Activated CD4-positive, alpha-beta T cell treated with anti-CD3 and anti-CD28 coated beads, Interleukin-2, amount 10 ng/mL, durations not matched to agents 24 days and 14 days (primary cell): ENCODE results near the gene DOCK1. TPM values are rescaled to one million over a fixed set of nuclear protein-coding genes. Genes with fewer than 3 reads are reported as not detected.

Source experiments
- DNase-seq: peaks from one replicate; pipeline ENCODE4 v3.0.0; 2022
- H3K27ac Mint-ChIP-seq: one replicate; pipeline ENCODE4 v1.8.0; 2022; ENCODE audit warnings: mild to moderate bottlenecking, mixed read lengths
- H3K27me3 Mint-ChIP-seq: one replicate; pipeline ENCODE4 v1.8.0; 2022; ENCODE audit warnings: mixed read lengths
- H3K36me3 Mint-ChIP-seq: one replicate; pipeline ENCODE4 v1.8.0; 2022; ENCODE audit warnings: low read depth, mild to moderate bottlenecking, mixed read lengths
- H3K4me1 Mint-ChIP-seq: one replicate; pipeline ENCODE4 v1.8.0; 2021; ENCODE audit warnings: mixed read lengths
- H3K4me3 Mint-ChIP-seq: one replicate; pipeline ENCODE4 v1.8.0; 2022; ENCODE audit warnings: mild to moderate bottlenecking, moderate library complexity, mixed read lengths
- H3K9me3 Mint-ChIP-seq: one replicate; pipeline ENCODE4 v1.8.0; 2021; ENCODE audit warnings: mixed read lengths
- intact Hi-C: fragments of 100-400 bp; cut with micrococcal nuclease; formaldehyde crosslinking; loops from one replicate; pipeline ENCODE4 v1.15.1; 2023
- total RNA-seq: library from RNA; stranded (reverse); gene quantifications from 2 replicates; pipeline ENCODE4 v1.2.3, GENCODE V29; 2022

DOCK1 gene
- total RNA-seq, 1 donor from 2014 or later = 1.5 TPM

GRCh38 chr10:126940670-126941310 lies 35.6 kb downstream of the DOCK1 start:
- Mint-ChIP-seq H3K36me3 (no peaks in the 10 kb centered on the region), H3K4me1 (no peaks in the 10 kb centered on the region), H3K4me3 (no peak overlapping the region), H3K9me3 (peaks cover 19% of the 10 kb centered on the region), H3K27ac (no peak overlapping the region), H3K27me3 (no peaks in the 10 kb centered on the region)
- intact Hi-C loops = no loop called here
- no peak for DNase-seq

- DNase-seq = no peak
- Mint-ChIP-seq H3K27me3 (no peaks in the 10 kb centered on the region), H3K9me3 (peaks cover 19% of the 10 kb centered on the region), H3K4me1 (no peaks in the 10 kb centered on the region), H3K4me3 (no peak overlapping the region), H3K36me3 (no peaks in the 10 kb centered on the region), H3K27ac (no peak overlapping the region)
- intact Hi-C loops = no loop called here
These were observed 39.0 kb downstream of the DOCK1 start for GRCh38 chr10:126944191-126944590.

- Mint-ChIP-seq H3K27ac (no peak overlapping the region), H3K4me3 (no peak overlapping the region), H3K9me3 (peaks cover 19% of the 10 kb centered on the region), H3K36me3 (no peaks in the 10 kb centered on the region), H3K4me1 (no peaks in the 10 kb centered on the region), H3K27me3 (no peaks in the 10 kb centered on the region)
- DNase-seq = no peak
- intact Hi-C loops = no loop called here
These were observed 40.3 kb downstream of the DOCK1 start for GRCh38 chr10:126945351-126946030.

- Mint-ChIP-seq H3K9me3 (peaks cover 19% of the 10 kb centered on the region), H3K4me3 (no peak overlapping the region), H3K4me1 (no peaks in the 10 kb centered on the region), H3K27me3 (no peaks in the 10 kb centered on the region), H3K36me3 (no peaks in the 10 kb centered on the region), H3K27ac (no peak overlapping the region)
- intact Hi-C loops = no loop called here
- DNase-seq = no peak
These were observed 41.5 kb downstream of the DOCK1 start for GRCh38 chr10:126946746-126947145.

GRCh38 chr10:126948355-126949160 lies 43.3 kb downstream of the DOCK1 start:
- Mint-ChIP-seq H3K27me3 (no peaks in the 10 kb centered on the region), H3K9me3 (peaks cover 14% of the 10 kb centered on the region), H3K4me3 (no peak overlapping the region), H3K36me3 (no peaks in the 10 kb centered on the region), H3K27ac (no peak overlapping the region), H3K4me1 (no peaks in the 10 kb centered on the region)
- DNase-seq = no peak
- intact Hi-C loops = no loop called here

- Mint-ChIP-seq H3K9me3 (peaks cover 8% of the 10 kb centered on the region), H3K36me3 (no peaks in the 10 kb centered on the region), H3K4me3 (no peak overlapping the region), H3K4me1 (no peaks in the 10 kb centered on the region), H3K27me3 (no peaks in the 10 kb centered on the region), H3K27ac (no peak overlapping the region)
- intact Hi-C loops = no loop called here
- no peak for DNase-seq
These were observed 43.9 kb downstream of the DOCK1 start for GRCh38 chr10:126949161-126949503.

- no peak for DNase-seq
- Mint-ChIP-seq H3K9me3 (no peaks in the 10 kb centered on the region), H3K4me1 (no peaks in the 10 kb centered on the region), H3K27me3 (no peaks in the 10 kb centered on the region), H3K27ac (no peak overlapping the region), H3K36me3 (no peaks in the 10 kb centered on the region), H3K4me3 (no peak overlapping the region)
- intact Hi-C loops = no loop called here
These were observed 45.3 kb downstream of the DOCK1 start for GRCh38 chr10:126950401-126951105.

GRCh38 chr10:126953886-126954285 lies 48.7 kb downstream of the DOCK1 start:
- H3K36me3 Mint-ChIP-seq = no peaks in the 10 kb centered on the region
- H3K27ac Mint-ChIP-seq = no peak overlapping the region
- no peak for DNase-seq
- no peaks in the 10 kb centered on the region for H3K9me3 Mint-ChIP-seq
- intact Hi-C loops = no loop called here
- H3K4me3 Mint-ChIP-seq = no peak overlapping the region
- no peaks in the 10 kb centered on the region for H3K27me3 Mint-ChIP-seq
- no peaks in the 10 kb centered on the region for H3K4me1 Mint-ChIP-seq

GRCh38 chr10:126955396-126955795 lies 50.2 kb downstream of the DOCK1 start:
- H3K27ac Mint-ChIP-seq = no peak overlapping the region
- H3K4me1 Mint-ChIP-seq = no peaks in the 10 kb centered on the region
- no peaks in the 10 kb centered on the region for H3K9me3 Mint-ChIP-seq
- no peaks in the 10 kb centered on the region for H3K36me3 Mint-ChIP-seq
- DNase-seq = no peak
- intact Hi-C loops = no loop called here
- H3K4me3 Mint-ChIP-seq = no peak overlapping the region
- no peaks in the 10 kb centered on the region for H3K27me3 Mint-ChIP-seq

GRCh38 chr10:126955934-126956711 lies 50.9 kb downstream of the DOCK1 start:
- Mint-ChIP-seq H3K27ac (no peak overlapping the region), H3K36me3 (no peaks in the 10 kb centered on the region), H3K9me3 (no peaks in the 10 kb centered on the region), H3K4me1 (no peaks in the 10 kb centered on the region), H3K4me3 (no peak overlapping the region), H3K27me3 (no peaks in the 10 kb centered on the region)
- intact Hi-C loops = no loop called here
- DNase-seq = no peak

GRCh38 chr10:126956712-126957108 lies 51.5 kb downstream of the DOCK1 start:
- intact Hi-C loops = no loop called here
- no peaks in the 10 kb centered on the region for H3K27me3 Mint-ChIP-seq
- no peak overlapping the region for H3K27ac Mint-ChIP-seq
- H3K4me3 Mint-ChIP-seq = no peak overlapping the region
- H3K9me3 Mint-ChIP-seq = no peaks in the 10 kb centered on the region
- no peak for DNase-seq
- no peaks in the 10 kb centered on the region for H3K4me1 Mint-ChIP-seq
- no peaks in the 10 kb centered on the region for H3K36me3 Mint-ChIP-seq

GRCh38 chr10:126957111-126957510 lies 51.9 kb downstream of the DOCK1 start:
- no peak for DNase-seq
- Mint-ChIP-seq H3K27me3 (no peaks in the 10 kb centered on the region), H3K9me3 (no peaks in the 10 kb centered on the region), H3K4me3 (no peak overlapping the region), H3K36me3 (no peaks in the 10 kb centered on the region), H3K27ac (no peak overlapping the region), H3K4me1 (no peaks in the 10 kb centered on the region)
- intact Hi-C loops = no loop called here

GRCh38 chr10:126959431-126959830 lies 54.2 kb downstream of the DOCK1 start:
- Mint-ChIP-seq H3K4me1 (no peaks in the 10 kb centered on the region), H3K4me3 (no peak overlapping the region), H3K27ac (no peak overlapping the region), H3K9me3 (no peaks in the 10 kb centered on the region), H3K27me3 (no peaks in the 10 kb centered on the region), H3K36me3 (no peaks in the 10 kb centered on the region)
- intact Hi-C loops = no loop called here
- no peak for DNase-seq
